HG02870 (cell line): ENCODE results near the gene IGFBP1.
A peak's percentile ranks its signal among the peaks of the same experiment; 100 is the strongest.

ENCODE experiments used
- ATAC-seq: cut with Tn5 transposase; IDR thresholded peaks from one replicate; pipeline ENCODE4 v1.9.1; 2021; ENCODE audit warnings: mild to moderate bottlenecking, moderate library complexity; ENCODE audit not compliant: unreplicated experiment

Gene IGFBP1

DNA sequence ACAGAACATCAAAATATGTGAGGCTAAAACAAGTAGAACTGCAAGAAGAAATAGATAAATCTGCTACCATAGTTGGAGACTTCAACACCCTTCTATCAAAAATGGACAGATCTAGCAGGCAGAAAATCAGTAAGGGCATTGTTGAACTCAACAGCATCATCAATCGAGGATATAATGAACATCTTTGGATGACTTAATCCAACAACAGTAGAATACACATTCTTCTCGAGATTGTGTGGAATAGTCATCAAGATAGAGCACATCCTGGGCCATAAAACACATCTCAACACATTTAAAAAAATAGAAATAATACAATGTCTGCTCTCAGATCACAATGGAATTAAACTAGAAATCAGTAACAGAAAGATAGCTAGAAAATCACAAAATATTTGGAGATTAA is 9.9 kb downstream of the IGFBP1 start:
- no peak for ATAC-seq

DNA sequence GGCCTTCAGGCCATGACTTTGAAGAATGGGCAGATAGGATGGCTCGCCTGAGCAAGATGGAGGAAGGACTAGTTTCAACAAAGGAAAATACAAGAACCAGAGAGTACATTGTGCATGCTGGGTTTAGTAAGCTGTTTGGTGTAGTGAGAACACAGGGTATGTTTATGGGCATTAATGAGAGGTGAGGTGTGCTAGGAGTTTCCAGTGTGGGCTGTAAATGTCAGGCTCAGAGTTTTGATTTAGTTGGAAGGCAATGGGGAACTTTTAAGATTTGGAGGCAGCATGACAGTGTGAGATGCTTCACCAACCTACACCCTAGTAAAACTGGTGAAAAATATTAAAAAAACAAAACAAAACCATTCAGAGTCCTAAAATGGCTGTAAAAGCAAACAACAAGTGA is 13.3 kb downstream of the IGFBP1 start:
- no peak for ATAC-seq

GRCh38 chr7:45902820-45903219 is 14.5 kb downstream of the IGFBP1 start:
- ATAC-seq, result no peak

DNA sequence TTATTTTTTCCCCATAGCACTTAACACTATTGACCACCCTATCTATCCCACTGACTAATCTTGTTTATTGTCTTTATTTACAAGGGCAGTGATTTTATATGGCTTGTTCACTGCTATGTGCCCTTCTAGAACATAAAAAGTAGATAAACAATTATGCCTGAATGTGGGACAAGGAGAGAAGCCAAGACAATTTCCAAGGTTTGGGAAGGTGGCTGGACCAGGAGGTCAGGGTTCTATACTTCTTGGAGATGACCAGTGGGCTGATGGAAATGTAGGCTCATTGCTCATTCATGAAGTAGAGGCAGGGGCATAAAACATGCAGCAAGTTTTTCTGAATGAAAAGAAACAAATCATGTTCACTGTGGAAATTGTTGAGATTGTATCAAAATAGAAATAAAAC is 21.3 kb downstream of the IGFBP1 start:
- no peak for ATAC-seq

- no peak for ATAC-seq
These were observed 22.6 kb downstream of the IGFBP1 start for GRCh38 chr7:45910855-45911254.

DNA sequence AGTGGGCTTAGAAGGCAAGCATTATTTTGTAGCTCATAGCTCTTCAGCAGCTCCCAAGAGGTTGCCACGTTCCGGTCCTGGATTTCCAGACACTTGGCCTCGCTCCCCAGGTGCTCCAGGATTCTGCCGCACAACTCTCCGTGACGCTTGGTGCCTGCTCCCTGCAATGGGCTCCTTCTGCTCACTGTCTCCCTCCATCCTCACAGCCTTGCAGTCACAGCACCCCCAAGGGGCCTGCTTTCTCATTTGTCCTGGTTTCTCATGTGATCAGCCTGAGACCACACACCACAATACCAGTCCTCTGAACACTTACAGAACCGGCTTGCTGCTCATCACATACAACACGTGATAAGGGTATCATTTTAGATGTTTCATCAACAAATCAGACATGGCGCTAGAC is 23.0 kb downstream of the IGFBP1 start:
- ATAC-seq, result no peak

DNA sequence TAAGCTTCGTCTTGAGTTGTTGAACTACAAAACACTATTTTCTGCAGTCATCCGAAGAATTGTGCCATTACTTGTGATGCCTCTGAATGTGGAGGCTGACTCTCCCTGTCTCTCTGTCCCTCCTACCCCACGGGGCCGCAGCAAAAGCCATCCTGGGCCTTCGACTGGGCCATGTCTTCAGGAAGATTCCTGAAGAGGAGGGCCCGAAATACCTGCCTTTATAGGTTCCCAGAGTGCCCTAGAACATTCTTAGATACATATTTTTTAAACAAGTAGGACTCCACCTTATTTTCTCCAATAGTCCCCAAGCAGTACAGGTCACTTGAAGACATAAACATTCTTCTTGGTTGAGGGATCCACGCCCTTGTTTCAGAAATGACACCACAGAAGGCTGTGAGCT is 24.7 kb downstream of the IGFBP1 start:
- no peak for ATAC-seq

DNA sequence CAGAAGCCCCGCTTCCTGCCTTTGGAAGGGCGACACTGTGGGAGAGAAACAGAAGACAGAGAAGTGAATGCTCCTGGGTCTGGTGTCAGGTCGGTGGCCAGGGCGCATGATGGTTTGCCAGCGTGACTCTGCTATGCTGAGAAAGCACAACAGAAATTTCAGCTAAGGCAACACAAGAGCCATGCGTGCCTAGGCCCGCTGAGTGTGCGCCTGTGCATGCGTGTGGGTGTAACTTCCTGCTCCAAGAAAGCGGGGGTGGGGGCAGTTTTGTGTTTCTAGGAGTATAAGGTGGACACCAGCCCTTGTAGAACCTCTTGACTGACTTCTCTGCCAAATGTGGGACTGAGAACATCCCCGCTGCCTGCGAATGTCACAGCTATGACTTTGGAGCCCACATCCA is 26.6 kb downstream of the IGFBP1 start:
- ATAC-seq, result no peak

DNA sequence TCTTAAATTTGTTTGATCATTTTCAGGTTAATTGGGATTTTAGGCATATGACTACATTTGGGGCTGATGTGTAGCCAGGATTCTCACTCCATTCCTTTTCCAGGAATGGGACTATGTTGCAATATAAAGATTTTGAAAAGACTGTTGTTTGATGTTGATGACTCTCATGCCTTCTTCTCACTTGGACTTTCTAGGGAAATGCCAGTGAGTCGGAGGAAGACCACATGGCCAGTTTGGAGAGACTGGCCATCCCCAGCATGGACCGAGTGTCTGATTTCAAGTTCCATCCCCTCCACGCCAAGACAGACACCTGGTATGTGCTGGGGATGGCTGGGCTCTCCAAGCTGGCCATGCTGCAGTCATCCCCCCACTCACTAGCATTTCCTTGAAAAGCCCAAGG is 27.3 kb downstream of the IGFBP1 start:
- ATAC-seq, result no peak

DNA sequence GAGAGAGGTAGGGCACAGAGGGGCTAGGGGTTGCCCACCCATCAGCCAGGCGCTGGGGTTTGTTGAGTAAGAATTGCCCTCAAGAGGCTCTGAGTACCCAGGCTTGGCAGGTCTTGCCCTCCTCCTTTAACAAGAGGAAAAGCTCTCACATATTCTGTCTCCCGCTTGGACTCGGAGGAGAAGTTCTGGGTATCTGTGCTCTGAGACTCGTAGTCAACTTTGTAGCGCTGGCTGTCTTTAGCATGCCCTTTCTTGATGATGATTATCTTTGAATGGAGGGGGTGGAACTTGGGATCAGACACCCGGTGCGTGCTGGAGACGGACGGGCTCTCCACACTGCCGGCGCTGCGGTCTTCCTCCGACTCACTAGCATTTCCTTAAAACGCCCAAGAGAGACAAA is 28.8 kb downstream of the IGFBP1 start:
- ATAC-seq, result no peak

DNA sequence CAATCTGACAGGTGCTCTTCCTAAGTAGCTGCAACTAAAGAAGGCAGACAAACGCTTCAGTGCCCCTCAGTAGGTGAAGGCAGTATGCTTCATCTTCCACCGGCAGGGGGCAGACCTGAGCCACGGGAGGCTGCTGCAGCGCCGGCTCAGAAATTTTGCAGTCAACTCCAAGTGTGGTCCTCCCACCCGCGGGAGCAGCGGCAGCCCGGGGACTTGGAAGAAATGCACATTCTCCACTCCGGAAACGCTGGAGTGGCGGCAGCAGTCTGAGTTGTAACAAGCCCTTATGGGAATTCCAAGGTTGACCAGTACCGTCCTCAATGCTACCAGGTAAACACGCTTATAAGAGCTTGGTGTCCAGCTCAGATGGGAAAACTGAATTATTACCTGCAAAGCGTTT is 29.4 kb downstream of the IGFBP1 start:
- peak; percentile 60 for ATAC-seq

DNA sequence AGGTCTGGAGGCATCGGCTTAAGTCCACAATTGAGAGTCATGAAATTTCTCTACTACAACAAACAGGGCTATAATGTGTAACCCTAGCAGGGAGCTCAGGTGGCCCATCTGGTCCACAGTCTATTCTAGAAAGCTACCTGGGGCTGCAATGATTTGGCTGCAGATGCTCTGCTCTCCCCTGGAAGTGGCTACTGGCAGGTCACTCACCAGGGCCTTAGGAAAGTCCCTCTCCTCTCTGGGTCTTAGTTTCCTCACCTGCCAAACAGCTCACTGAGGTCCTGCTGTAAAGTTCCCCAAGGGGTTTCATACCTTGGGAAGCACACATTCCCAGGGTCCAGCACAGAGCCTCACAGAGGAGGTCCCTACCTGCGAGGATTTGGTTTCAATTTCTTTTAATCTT is 30.3 kb downstream of the IGFBP1 start:
- no peak for ATAC-seq

DNA sequence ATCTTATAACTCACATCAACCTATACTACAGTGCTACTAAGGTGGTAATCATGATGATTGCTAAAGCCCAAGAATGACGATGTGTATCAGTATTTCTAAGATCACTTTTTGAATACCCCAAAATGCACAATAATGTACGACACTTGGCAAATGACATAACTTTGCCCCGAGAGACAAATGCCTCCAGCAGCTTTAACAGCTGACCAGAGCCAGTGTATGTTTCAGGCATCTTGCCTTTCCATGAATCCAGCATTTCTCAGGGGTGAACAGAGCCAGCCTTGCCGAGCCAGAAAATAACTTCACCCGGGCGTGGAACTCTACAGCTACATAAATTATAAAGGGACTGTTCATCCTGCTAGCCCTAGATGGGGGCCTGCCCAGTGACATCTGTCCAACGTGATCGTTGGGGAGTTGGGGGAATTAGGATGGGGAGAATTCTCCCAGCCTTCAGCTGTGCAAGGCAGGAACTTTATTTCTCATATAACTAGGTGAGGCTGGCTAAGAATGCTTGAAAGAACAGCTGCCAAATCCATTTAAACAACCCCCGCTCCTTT is 31.0 kb downstream of the IGFBP1 start:
- ATAC-seq, result no peak

GRCh38 chr7:45919993-45920459 is 31.7 kb downstream of the IGFBP1 start:
- no peak for ATAC-seq

DNA sequence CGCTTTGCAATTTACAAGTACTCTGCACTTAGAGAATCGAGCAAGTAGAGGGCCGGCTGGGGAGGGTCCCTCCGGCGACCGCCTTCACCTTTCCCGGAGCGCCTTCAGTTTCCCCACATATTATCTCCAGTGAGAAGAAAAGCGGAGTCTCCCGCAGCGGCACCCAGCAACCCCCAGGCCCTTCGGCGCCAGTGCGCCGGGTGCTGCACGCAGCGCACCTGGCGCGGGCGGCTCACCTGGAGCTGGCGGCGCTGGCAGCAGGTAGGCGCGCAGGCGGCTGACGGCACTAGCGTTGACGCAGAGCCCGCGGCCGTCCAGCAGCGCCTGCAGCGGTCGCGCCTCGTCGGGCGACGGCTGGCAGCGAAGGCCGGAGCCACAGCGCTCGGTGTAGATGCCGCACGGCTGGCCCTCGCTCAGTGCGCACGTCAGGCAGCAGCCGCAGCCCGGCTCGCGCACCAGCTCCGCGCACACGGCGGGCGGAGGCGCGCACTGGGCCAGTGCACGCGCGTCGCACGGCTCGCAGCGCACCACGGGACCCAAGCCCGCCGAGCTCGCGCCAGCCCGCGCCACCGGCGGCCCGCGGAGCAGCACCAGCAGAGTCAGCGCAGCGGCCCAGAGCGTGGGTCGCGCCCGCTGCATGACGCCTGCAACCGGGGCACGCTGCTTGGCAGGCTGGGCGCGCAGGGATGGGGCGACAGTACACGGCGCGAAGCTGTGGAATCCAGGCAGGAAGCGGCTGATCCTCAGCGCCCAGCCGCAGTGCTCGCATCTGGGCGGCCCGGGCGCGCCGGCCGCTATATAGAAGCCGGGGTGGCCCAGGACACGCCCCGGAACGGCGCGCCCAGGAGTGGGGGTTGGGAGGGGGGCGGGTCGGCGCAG is 32.5 kb downstream of the IGFBP1 start, which contains the start of gene IGFBP3:
IGFBP3 (minus strand) TSS at position 771 of the 879 bp plus-strand sequence; CDS start at position 639, 132 bp downstream.
- ATAC-seq, result no peak

- no peak for ATAC-seq
These were observed 33.1 kb downstream of the IGFBP1 start for GRCh38 chr7:45921381-45921698.

DNA sequence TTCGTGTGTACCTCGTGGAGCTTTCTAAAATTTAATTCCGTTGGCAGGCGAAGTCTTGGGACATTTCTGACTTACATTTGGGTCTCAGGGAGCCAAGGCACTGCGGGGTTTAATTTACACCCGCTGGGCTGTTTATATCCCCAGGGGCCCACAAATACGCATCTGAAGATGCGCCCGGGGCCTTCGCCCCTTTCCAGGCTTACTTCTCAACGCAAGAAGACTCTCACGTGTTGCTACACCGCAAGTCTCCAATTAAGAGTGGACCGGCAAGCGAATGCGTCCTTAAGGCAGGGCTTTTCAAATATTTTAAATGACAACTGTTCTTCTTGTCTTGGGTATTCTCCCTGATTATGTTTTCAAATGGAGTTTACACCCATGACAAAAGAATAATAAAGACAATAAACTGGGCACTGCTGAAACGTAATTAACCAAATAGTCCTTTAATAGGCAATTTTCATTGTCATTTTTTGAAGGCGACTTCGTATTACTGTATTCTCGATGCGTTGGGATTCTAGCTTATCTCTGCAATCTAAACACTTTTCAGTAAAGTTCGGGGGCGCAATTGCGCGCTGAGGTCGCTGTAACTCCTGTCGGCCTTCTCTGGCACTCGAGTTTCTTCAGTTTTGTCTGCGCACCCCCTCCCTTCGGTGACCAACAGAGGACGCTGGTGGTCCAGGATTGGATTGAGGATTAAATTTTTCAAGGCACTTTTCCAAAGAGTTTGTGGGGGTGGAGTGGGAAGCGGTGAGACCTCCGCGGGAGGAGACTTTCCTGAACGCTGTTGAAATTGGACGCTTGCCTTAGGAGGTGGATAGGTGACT is 33.6 kb downstream of the IGFBP1 start:
- no peak for ATAC-seq

DNA sequence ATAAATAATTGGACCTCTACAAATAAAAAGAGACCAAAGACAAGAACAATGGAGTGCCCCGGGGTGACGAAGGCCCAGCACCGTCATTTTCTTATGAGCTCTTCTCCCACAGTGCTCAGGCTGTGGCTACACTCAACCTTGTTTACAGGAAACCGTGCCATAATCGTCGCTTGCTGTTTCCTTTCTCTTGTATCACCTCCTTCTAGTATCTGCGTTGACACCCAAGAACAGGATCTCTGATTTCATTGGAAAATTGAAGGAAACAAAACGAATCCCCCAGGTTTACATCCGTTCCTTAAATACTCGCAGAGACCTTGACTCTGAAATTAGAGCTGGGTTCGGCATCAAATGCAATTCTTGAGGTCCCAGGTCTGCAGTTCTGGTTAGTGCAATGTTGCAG is 34.5 kb downstream of the IGFBP1 start:
- ATAC-seq, result no peak

- no peak for ATAC-seq
These were observed 35.0 kb downstream of the IGFBP1 start for GRCh38 chr7:45923290-45923689.

GRCh38 chr7:45923818-45924217 is 35.5 kb downstream of the IGFBP1 start:
- no peak for ATAC-seq

- no peak for ATAC-seq
These were observed 36.0 kb downstream of the IGFBP1 start for GRCh38 chr7:45924283-45924682.

GRCh38 chr7:45927721-45928120 is 39.4 kb downstream of the IGFBP1 start:
- no peak for ATAC-seq
